Fibroblast of mammary gland (primary cell): Measurements from ENCODE around the gene NCAM1.

Source experiments
- DNase-seq: peaks from one replicate; pipeline ENCODE4 v3.0.0-alpha.2; 2010; ENCODE audit warnings: low read depth
- H3K4me3 ChIP-seq: 2 replicates; pipeline ENCODE4 v1.5.1; 2011; ENCODE audit warnings: low read depth, mild to moderate bottlenecking, low read length, moderate library complexity; ENCODE audit not compliant: control insufficient read depth
- CTCF ChIP-seq: conservative IDR thresholded peaks from 2 replicates; pipeline ENCODE4 v1.5.1; 2011; ENCODE audit warnings: low read depth, low read length, inconsistent platforms; ENCODE audit not compliant: control insufficient read depth, insufficient read depth

NCAM1 gene

GRCh38 chr11:113184498-113184897 lies 223.3 kb downstream of the NCAM1 start:
- no peak overlapping the region for H3K4me3 ChIP-seq
- TF ChIP-seq CTCF: no peak
- peak; percentile 90 for DNase-seq

- no peak for DNase-seq
- no peak for TF ChIP-seq CTCF
- no peak overlapping the region for H3K4me3 ChIP-seq
These were observed 227.2 kb downstream of the NCAM1 start for GRCh38 chr11:113188371-113188834.

DNA sequence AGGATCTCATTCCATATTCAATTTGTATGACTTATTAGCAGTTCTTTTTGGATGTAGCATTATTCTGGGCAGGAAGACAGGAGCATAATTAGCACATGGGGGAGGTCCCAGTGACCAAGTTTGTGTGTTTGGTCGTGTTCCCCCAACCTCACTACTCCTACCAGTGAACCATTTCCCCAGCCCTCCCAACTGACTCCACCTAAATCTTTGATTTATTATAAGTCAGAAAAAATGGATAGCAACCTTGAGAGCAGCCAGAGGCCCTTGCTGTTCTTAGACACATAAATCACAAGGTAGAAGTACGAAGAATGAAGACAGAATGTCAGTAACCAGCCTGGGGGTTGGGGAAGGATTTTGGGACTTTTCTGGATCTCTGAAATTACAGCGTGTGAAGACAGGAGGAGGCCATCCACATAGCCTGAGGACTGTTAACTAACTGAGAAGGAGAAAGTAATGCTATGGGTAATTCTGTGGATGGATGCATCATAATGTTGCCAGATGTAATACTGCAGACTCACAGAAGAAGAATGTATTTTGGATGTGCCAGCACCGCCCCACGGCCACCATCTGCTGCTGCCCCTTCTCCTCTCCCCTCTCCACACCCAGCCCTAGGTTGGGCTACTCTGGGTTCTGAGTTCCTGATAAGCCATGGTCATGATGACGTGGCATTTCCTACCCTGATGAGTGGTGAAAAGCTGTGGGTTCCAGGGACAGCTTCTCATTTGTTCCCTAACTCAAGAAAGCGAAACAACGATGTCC lies 228.9 kb downstream of the NCAM1 start:
- H3K4me3 ChIP-seq: no peak overlapping the region
- TF ChIP-seq CTCF: no peak
- peak; percentile 82 for DNase-seq

GRCh38 chr11:113192121-113192925 lies 231.1 kb downstream of the NCAM1 start:
- DNase-seq: no peak
- no peak for TF ChIP-seq CTCF
- no peak overlapping the region for H3K4me3 ChIP-seq

DNA sequence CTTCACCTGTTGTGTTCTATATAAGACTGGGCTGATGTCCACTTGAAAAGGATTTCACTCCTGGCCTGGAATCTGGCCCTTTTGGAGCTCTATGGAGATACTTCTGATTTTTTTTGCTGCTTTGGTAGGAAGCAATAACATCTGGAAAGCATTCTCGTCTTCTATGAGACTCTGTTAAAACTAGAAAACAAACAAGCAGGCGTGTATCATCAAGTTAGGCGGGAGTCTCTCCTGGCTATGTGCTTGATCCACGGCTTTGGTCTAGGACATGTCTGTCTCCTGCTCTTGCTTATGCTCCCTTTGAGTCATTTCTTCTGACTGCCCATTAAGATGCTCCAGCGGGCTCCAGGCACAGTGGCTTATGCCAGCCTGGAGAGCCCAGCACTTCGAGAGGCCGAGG lies 231.8 kb downstream of the NCAM1 start:
- no peak overlapping the region for H3K4me3 ChIP-seq
- DNase-seq: peak; percentile 38
- no peak for TF ChIP-seq CTCF

GRCh38 chr11:113193946-113194345 lies 232.7 kb downstream of the NCAM1 start:
- no peak for TF ChIP-seq CTCF
- H3K4me3 ChIP-seq: no peak overlapping the region
- DNase-seq: peak; percentile 5
